AG04450 (cell line): ENCODE data around the gene TACC2. TPM values are rescaled to one million over a fixed set of nuclear protein-coding genes. Genes with fewer than 3 reads are reported as not detected.

Experiments
- CTCF ChIA-PET: fragments of 300-600, 350-600 bp; formaldehyde crosslinking; extraction: SDS; loops from one replicate; lab custom pipeline; 2022; ENCODE audit warnings: antibody characterized with exemption, inconsistent platforms; lab: Charles Lee
- POLR2A ChIA-PET: fragments of 350-600 bp; formaldehyde crosslinking; extraction: SDS; loops from one replicate; lab custom pipeline; 2021; ENCODE audit warnings: antibody characterized with exemption, inconsistent platforms; lab: Yijun Ruan, JAX
- DNase-seq: peaks from one replicate; pipeline ENCODE4 v3.0.0-alpha.2; 2011; ENCODE audit warnings: low read depth, low spot score
- H3K27ac ChIP-seq: one replicate; pipeline ENCODE4 v1.5.1; 2012; ENCODE audit warnings: low read depth, low read length, control low read depth
- H3K27me3 ChIP-seq: one replicate; pipeline ENCODE4 v1.6.0; 2012; ENCODE audit warnings: low read length; ENCODE audit not compliant: control insufficient read depth, insufficient read depth
- H3K4me3 ChIP-seq: 2 replicates; pipeline ENCODE4 v1.5.1; 2011; ENCODE audit warnings: mild to moderate bottlenecking, low read depth, low read length, control low read depth
- H3K9me3 ChIP-seq: 2 replicates; pipeline ENCODE4 v1.5.1; 2012; ENCODE audit warnings: low read length; ENCODE audit not compliant: control insufficient read depth, insufficient read depth
- CTCF ChIP-seq: IDR thresholded peaks from 2 replicates; pipeline ENCODE4 v1.5.1; 2011; ENCODE audit warnings: low read depth, low read length, control low read depth, inconsistent platforms
- polyA plus RNA-seq: library from polyadenylated mRNA; depleted of rRNA; stranded (reverse); fragments of >200 nt; gene quantifications from 2 replicates; pipeline ENCODE4 v1.2.3, GENCODE V29; 2011

Gene TACC2
- polyA plus RNA-seq, 1 experiment, result 16.8 TPM

- no peak overlapping the region for H3K4me3 ChIP-seq
- H3K27me3 ChIP-seq, result peaks cover 18% of the 10 kb centered on the region
- H3K9me3 ChIP-seq, result no peaks in the 10 kb centered on the region
- POLR2A ChIA-PET, result no interaction called here
- H3K27ac ChIP-seq, result no peak overlapping the region
- DNase-seq, result no peak
- CTCF ChIA-PET, result interaction anchor here (0.5 to 1.2 kb wide), 2 partner anchors 14 to 34 kb away, joined by 3 read pairs; no protein-coding TSS in a partner anchor
- TF ChIP-seq CTCF, result no peak
These were observed 89.4 kb downstream of the TACC2 start for GRCh38 chr10:122078326-122078725.

- no peak for TF ChIP-seq CTCF
- Histone ChIP-seq H3K27ac (no peak overlapping the region), H3K4me3 (no peak overlapping the region), H3K9me3 (no peaks in the 10 kb centered on the region), H3K27me3 (peaks cover 26% of the 10 kb centered on the region)
- no peak for DNase-seq
- POLR2A ChIA-PET, result interaction anchor here (0.5 kb wide), 1 partner anchor 152 kb away, joined by 5 read pairs; no protein-coding TSS in a partner anchor
- CTCF ChIA-PET, result interaction anchor here (1.2 to 1.7 kb wide), 2 partner anchors 28 to 34 kb away, joined by 3 to 11 read pairs; no protein-coding TSS in a partner anchor
These were observed 90.2 kb downstream of the TACC2 start for GRCh38 chr10:122078965-122079795.

- POLR2A ChIA-PET, result no interaction called here
These were observed 93.9 kb downstream of the TACC2 start for GRCh38 chr10:122082616-122083477.

GRCh38 chr10:122083478-122084025 is 94.6 kb downstream of the TACC2 start:
- Histone ChIP-seq H3K27me3 (peaks cover 48% of the 10 kb centered on the region), H3K9me3 (no peaks in the 10 kb centered on the region; the same call in 1 of the 2 replicates), H3K4me3 (no peak overlapping the region), H3K27ac (no peak overlapping the region)
- TF ChIP-seq CTCF, result no peak
- ChIA-PET POLR2A (no interaction called here), CTCF (no interaction called here)
- no peak for DNase-seq

More at GRCh38 chr10:122082616-122083477, 93.9 kb downstream of the TACC2 start:
- Histone ChIP-seq H3K4me3 (no peak overlapping the region), H3K27me3 (peaks cover 48% of the 10 kb centered on the region), H3K9me3 (no peaks in the 10 kb centered on the region; the same call in 1 of the 2 replicates), H3K27ac (no peak overlapping the region)
- DNase-seq, result no peak
- CTCF ChIA-PET, result no interaction called here
- no peak for TF ChIP-seq CTCF
